ENCODE data around the gene RYR2.

DNA sequence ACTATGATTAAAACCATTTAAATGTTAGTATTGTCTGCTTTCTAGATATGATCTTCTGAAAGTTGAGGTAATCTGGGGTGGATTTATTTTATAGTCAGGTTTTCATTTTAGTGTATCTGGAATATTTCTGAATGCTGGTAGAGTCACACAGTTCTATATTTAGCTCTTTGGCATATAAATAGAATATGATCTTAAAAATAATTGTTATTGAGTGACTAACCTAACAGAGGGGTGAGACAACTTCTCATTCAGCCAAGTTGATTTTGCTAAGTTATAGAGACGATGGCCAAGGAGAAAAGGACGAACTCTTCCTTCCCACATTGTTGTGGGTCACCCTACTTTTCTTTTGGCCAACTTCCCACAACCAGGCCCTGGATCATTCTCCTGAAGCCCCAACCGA lies 30.6 kb upstream of the RYR2 start:
- TF ChIP-seq EZH2 (IDR thresholded peaks at IDR 0.05; ENCODE audit: insufficient read depth, poor library complexity, severe bottlenecking) (no peak), EZH2phosphoT487 (IDR thresholded peaks at IDR 0.05; ENCODE audit: insufficient read depth, low read depth) (no peak)
